H1 (cell line): Measurements from ENCODE around the gene FOXR2. TPM values are rescaled to one million over a fixed set of nuclear protein-coding genes. Genes with fewer than 3 reads are reported as not detected.

ENCODE experiments used
- CTCF ChIA-PET: fragments of 300-600 bp; sonication (Branson Sonifier 250); formaldehyde crosslinking; loops from one replicate; lab custom pipeline; 2021; ENCODE audit not compliant: partially characterized antibody; lab: Charles Lee
- POLR2A ChIA-PET: fragments of 300-600 bp; sonication (Branson Sonifier 250); formaldehyde crosslinking; loops from one replicate; lab custom pipeline; 2021; ENCODE audit warnings: inconsistent platforms; ENCODE audit not compliant: partially characterized antibody; lab: Charles Lee
- DNase-seq, 2 experiments: peaks; one replicate each; pipeline versions ENCODE4 v3.0.0 to v3.0.0-alpha.2; 2010 to 2022; ENCODE audit warnings: low spot score in 2 of 2, low read depth in 1 of 2, mixed read lengths in 1 of 2
- FAIRE-seq: peaks from 2 replicates; lab custom pipeline; 2011; peaks lifted over from hg19 to GRCh38; lab: Jason Lieb, UNC
- H2AFZ ChIP-seq: 2 replicates; pipeline ENCODE4 v1.8.1; 2012; ENCODE audit warnings: low read length, inconsistent platforms
- H2AK5ac ChIP-seq: 2 replicates; pipeline ENCODE4 v1.6.1; 2013; ENCODE audit warnings: low read depth, low read length
- H2BK120ac ChIP-seq: replicated peaks from 2 replicates; pipeline ENCODE3; 2013; ENCODE audit warnings: low read depth, low read length, inconsistent platforms
- H2BK12ac ChIP-seq: 2 replicates; pipeline ENCODE4 v1.6.1; 2013; ENCODE audit warnings: low read depth, low read length
- H2BK15ac ChIP-seq: 2 replicates; pipeline ENCODE4 v1.6.1; 2013; ENCODE audit warnings: low read length
- H2BK20ac ChIP-seq: 2 replicates; pipeline ENCODE4 v1.6.1; 2013; ENCODE audit warnings: low read length
- H2BK5ac ChIP-seq: 2 replicates; pipeline ENCODE4 v1.6.1; 2013; ENCODE audit warnings: low read depth, low read length
- H3K14ac ChIP-seq: 2 replicates; pipeline ENCODE4 v1.6.1; 2013; ENCODE audit warnings: inconsistent platforms; ENCODE audit not compliant: insufficient read length
- H3K18ac ChIP-seq: 2 replicates; pipeline ENCODE4 v1.6.1; 2013; ENCODE audit warnings: low read length; ENCODE audit errors: extremely low read depth
- H3K23ac ChIP-seq: 2 replicates; pipeline ENCODE4 v1.6.1; 2013; ENCODE audit warnings: inconsistent platforms; ENCODE audit not compliant: insufficient read length
- H3K23me2 ChIP-seq: 2 replicates; pipeline ENCODE4 v1.6.1; 2013; ENCODE audit warnings: low read depth, low read length
- H3K27ac ChIP-seq: 2 replicates; pipeline ENCODE4 v1.6.1; 2011; ENCODE audit warnings: low read depth, low read length, inconsistent platforms
- H3K27me3 ChIP-seq, 4 experiments: replicated peaks in 1 of 4; 1 replicate in 1 of 4; 2 replicates in 3 of 4; pipeline versions ENCODE4 v1.6.1 to v1.8.1; 2011 to 2013; ENCODE audit warnings: low read length in 3 of 4, mild to moderate bottlenecking in 3 of 4, inconsistent platforms in 2 of 4, mixed read lengths in 2 of 4, moderate library complexity in 1 of 4; ENCODE audit not compliant: control insufficient read depth in 3 of 4, insufficient read depth in 3 of 4; ENCODE audit errors: extremely low read depth in 1 of 4
- H3K36me3 ChIP-seq, 4 experiments: 2 replicates each; pipeline versions ENCODE4 v1.6.1 to v1.8.1; 2011 to 2013; ENCODE audit warnings: mild to moderate bottlenecking in 4 of 4, low read length in 3 of 4, moderate library complexity in 2 of 4, control low read depth in 1 of 4, inconsistent platforms in 1 of 4; ENCODE audit not compliant: insufficient read depth in 4 of 4, control insufficient read depth in 2 of 4
- H3K4ac ChIP-seq: replicated peaks from 2 replicates; pipeline ENCODE3; 2013; ENCODE audit warnings: low read length, low read depth, mixed read lengths, inconsistent platforms; ENCODE audit not compliant: insufficient read length
- H3K4me1 ChIP-seq, 4 experiments: replicated peaks in 1 of 4; 1 replicate in 1 of 4; 2 replicates in 3 of 4; pipeline versions ENCODE4 v1.6.1 to v1.8.1; 2011 to 2013; ENCODE audit warnings: low read length in 3 of 4, inconsistent platforms in 2 of 4, mixed read lengths in 1 of 4; ENCODE audit not compliant: insufficient read depth in 4 of 4, control insufficient read depth in 3 of 4
- H3K4me2 ChIP-seq, 2 experiments: 2 replicates each; pipeline versions ENCODE4 v1.6.1 to v1.8.1; 2011 to 2013; ENCODE audit warnings: low read depth in 2 of 2, low read length in 2 of 2, control low read depth in 1 of 2, inconsistent platforms in 1 of 2, mild to moderate bottlenecking in 1 of 2; ENCODE audit not compliant: insufficient read depth in 1 of 2
- H3K4me3 ChIP-seq, 4 experiments: fragments of 200-600, 300-600 bp in 1 of 4; sonication (generic), shearing (Covaris generic), sonication (Bioruptor Twin) in 1 of 4; 2 replicates each; pipeline versions ENCODE4 v1.5.1 to v1.8.1; 2011 to 2016; ENCODE audit warnings: low read length in 4 of 4, low read depth in 3 of 4, control low read depth in 2 of 4, inconsistent platforms in 2 of 4, mild to moderate bottlenecking in 2 of 4, mixed read lengths in 1 of 4, moderate library complexity in 1 of 4; ENCODE audit not compliant: insufficient read depth in 2 of 4; ENCODE audit errors: extremely low read depth in 1 of 4
- H3K56ac ChIP-seq: replicated peaks from 2 replicates; pipeline ENCODE3; 2013; ENCODE audit warnings: low read depth, mild to moderate bottlenecking, mixed read lengths, low read length, inconsistent platforms; ENCODE audit not compliant: insufficient read length
- H3K79me1 ChIP-seq: 2 replicates; pipeline ENCODE4 v1.6.1; 2013; ENCODE audit warnings: low read depth, low read length, control low read depth
- H3K79me2 ChIP-seq, 2 experiments: 2 replicates each; pipeline versions ENCODE4 v1.6.1 to v1.8.1; 2012 to 2013; ENCODE audit warnings: low read length in 2 of 2, mild to moderate bottlenecking in 2 of 2, inconsistent platforms in 1 of 2; ENCODE audit not compliant: insufficient read depth in 2 of 2, control insufficient read depth in 1 of 2
- H3K9ac ChIP-seq, 4 experiments: replicated peaks in 1 of 4; 1 replicate in 1 of 4; 2 replicates in 3 of 4; pipeline versions ENCODE4 v1.6.1 to v1.8.1; 2011 to 2013; ENCODE audit warnings: low read depth in 3 of 4, low read length in 3 of 4, control low read depth in 2 of 4, mild to moderate bottlenecking in 2 of 4, moderate library complexity in 2 of 4, inconsistent platforms in 1 of 4; ENCODE audit errors: extremely low read depth in 1 of 4
- H3K9me3 ChIP-seq, 2 experiments: 2 replicates each; pipeline versions ENCODE4 v1.6.1 to v1.8.1; 2012 to 2013; ENCODE audit warnings: mild to moderate bottlenecking in 2 of 2, moderate library complexity in 2 of 2, control low read depth in 1 of 2, inconsistent platforms in 1 of 2, low read depth in 1 of 2, low read length in 1 of 2, mixed read lengths in 1 of 2; ENCODE audit not compliant: insufficient read depth in 2 of 2
- H4K20me1 ChIP-seq, 2 experiments: replicated peaks in 1 of 2; 2 replicates each; pipeline versions ENCODE3 to v1.8.1; 2011 to 2013; ENCODE audit warnings: inconsistent platforms in 2 of 2, low read length in 2 of 2, mild to moderate bottlenecking in 1 of 2; ENCODE audit not compliant: insufficient read depth in 2 of 2, control insufficient read depth in 1 of 2
- H4K5ac ChIP-seq: 2 replicates; pipeline ENCODE4 v1.6.1; 2013; ENCODE audit warnings: low read length, low read depth, mixed read lengths, inconsistent platforms; ENCODE audit not compliant: insufficient read length
- H4K8ac ChIP-seq: 2 replicates; pipeline ENCODE4 v1.8.0; 2013; ENCODE audit warnings: mild to moderate bottlenecking, moderate library complexity, low read length, inconsistent platforms; ENCODE audit not compliant: insufficient read depth; ENCODE audit errors: extremely low read depth
- H4K91ac ChIP-seq: replicated peaks from 2 replicates; pipeline ENCODE3; 2013; ENCODE audit warnings: low read length, mixed read lengths, inconsistent platforms; ENCODE audit not compliant: insufficient read length
- ATF2 ChIP-seq: IDR thresholded peaks from 2 replicates; pipeline ENCODE4 v1.6.1; 2012; ENCODE audit warnings: low read length, inconsistent platforms
- BACH1 ChIP-seq: IDR thresholded peaks from 2 replicates; pipeline ENCODE4 v1.6.1; 2012; ENCODE audit warnings: low read length, improper control_type of control experiment
- CBX8 ChIP-seq: fragments of 300-800, 300-1000 bp; sonication (generic); IDR thresholded peaks from 2 replicates; pipeline ENCODE4 v1.7.1; 2016; ENCODE audit warnings: low read depth, low read length, borderline replicate concordance
- CHD2 ChIP-seq: IDR thresholded peaks from 2 replicates; pipeline ENCODE4 v1.6.1; 2012; ENCODE audit warnings: low read length, improper control_type of control experiment
- EP300 ChIP-seq, 2 experiments: IDR thresholded peaks; 1 replicate in 1 of 2; 2 replicates in 1 of 2; pipeline ENCODE4 v1.6.1; 2011 to 2012; ENCODE audit warnings: low read depth in 2 of 2, low read length in 2 of 2, mild to moderate bottlenecking in 2 of 2, borderline replicate concordance in 1 of 2, inconsistent platforms in 1 of 2, moderate library complexity in 1 of 2
- GTF2F1 ChIP-seq: IDR thresholded peaks from 2 replicates; pipeline ENCODE4 v1.6.1; 2012; ENCODE audit warnings: low read depth, low read length, improper control_type of control experiment, borderline replicate concordance
- MAFK ChIP-seq: IDR thresholded peaks from 2 replicates; pipeline ENCODE4 v1.6.1; 2012; ENCODE audit warnings: low read depth, mild to moderate bottlenecking, improper control_type of control experiment, low read length
- SP1 ChIP-seq: IDR thresholded peaks from 2 replicates; pipeline ENCODE4 v1.6.1; 2011; ENCODE audit warnings: low read depth, low read length
- TAF1 ChIP-seq: IDR thresholded peaks from 2 replicates; pipeline ENCODE4 v1.6.1; 2011; ENCODE audit warnings: mild to moderate bottlenecking, low read depth, low read length
- TBP ChIP-seq: IDR thresholded peaks from 2 replicates; pipeline ENCODE4 v1.6.1; 2011; ENCODE audit warnings: low read depth, low read length, improper control_type of control experiment
- TCF12 ChIP-seq: IDR thresholded peaks from 2 replicates; pipeline ENCODE4 v1.6.1; 2011; ENCODE audit warnings: low read depth, mild to moderate bottlenecking, low read length
- polyA plus RNA-seq, 7 experiments: library from polyadenylated mRNA; depleted of rRNA in 3 of 7; stranded (reverse) in 5 of 7; unstranded in 2 of 7; fragments of >200 nt in 5 of 7; fragments of 200-250 nt in 2 of 7; gene quantifications; 1 replicate in 5 of 7; 2 replicates in 1 of 7; 4 replicates in 1 of 7; pipeline versions ENCODE4 v1.2.1 to v1.2.3, GENCODE V29; 2011 to 2013; ENCODE audit warnings: missing spikeins in 2 of 7, mixed read lengths in 2 of 7
- total RNA-seq: library from RNA; stranded (reverse); fragmentation: NEBNext Ultra II Directional; extraction: Animal tissue kit (Norgen Biotek cat#: 25700); gene quantifications from 2 replicates; pipeline ENCODE4 v1.2.1, GENCODE V29; 2021
- TF ChIP-seq, protein P1 (sequence below): IDR thresholded peaks from 2 replicates; pipeline ENCODE4 v1.6.1; 2011; ENCODE audit warnings: low read length, improper control_type of control experiment

FOXR2 gene
- total and polyA plus RNA-seq, 2 of the 8 experiments (the other 6 are each of a cell fraction or from before 2014, with no cell fraction given) = not detected

DNA sequence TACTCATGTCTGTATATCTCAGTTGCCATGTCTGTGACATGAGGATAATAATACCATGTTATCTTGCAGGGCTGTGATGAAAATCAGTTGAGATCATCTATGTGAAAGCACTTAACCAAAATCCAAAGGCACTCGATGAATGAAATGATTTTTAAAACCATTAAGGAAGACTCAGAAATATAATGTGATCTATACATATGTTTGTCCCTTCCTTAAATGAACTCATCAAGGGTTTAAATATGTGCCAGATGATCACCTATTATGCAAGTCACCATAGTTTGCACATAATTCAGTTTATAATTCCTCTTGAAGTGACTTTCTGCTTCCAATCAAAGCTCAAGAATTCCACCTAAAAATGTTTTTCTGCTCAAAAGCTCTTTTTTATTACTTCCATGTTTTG lies at the start of gene FOXR2 (continued):
- TF ChIP-seq SP1 = no peak

DNA sequence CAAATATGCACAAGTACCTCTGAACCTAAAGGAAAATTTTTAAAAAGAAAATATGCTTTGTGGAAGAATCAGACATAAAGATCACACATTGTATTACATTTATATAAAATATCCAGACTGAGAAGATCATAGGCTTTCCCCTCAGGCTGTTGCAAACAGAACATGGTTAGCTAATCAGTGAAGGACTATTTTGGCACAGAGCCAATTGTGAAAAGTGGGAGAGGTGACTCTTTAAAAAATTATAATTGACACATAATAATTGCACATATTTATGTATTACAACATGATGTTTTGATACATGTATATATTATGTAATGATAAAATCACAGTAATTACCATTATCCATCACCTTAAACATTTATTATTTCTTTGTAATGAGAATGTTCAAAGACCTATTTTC lies 44.1 kb upstream of the FOXR2 start:
- Histone ChIP-seq H2BK12ac (no peak overlapping the region), H3K9ac (no peak overlapping the region), H3K36me3 (no peaks in the 10 kb centered on the region), H2AK5ac (no peak overlapping the region), H3K9me3 (peaks cover 0 to 4% of the 10 kb centered on the region in 2 experiments; a peak in 1 of 4 replicates), H3K27me3 (no peaks in the 10 kb centered on the region), H4K91ac (no peak overlapping the region), H3K4me1 (no peaks in the 10 kb centered on the region), H3K14ac (no peak overlapping the region), H4K20me1 (no peaks in the 10 kb centered on the region), H2BK120ac (no peak overlapping the region), H3K23ac (no peak overlapping the region), H3K23me2 (no peaks in the 10 kb centered on the region), H2BK5ac (no peak overlapping the region), H2AFZ (no peak overlapping the region), H3K27ac (no peak overlapping the region), H3K4me2 (no peak overlapping the region), H3K79me1 (no peaks in the 10 kb centered on the region), H3K4me3 (no peak overlapping the region), H2BK15ac (no peak overlapping the region), H3K18ac (no peak overlapping the region), H3K56ac (no peak overlapping the region), H2BK20ac (no peak overlapping the region), H3K79me2 (no peaks in the 10 kb centered on the region), H4K5ac (no peak overlapping the region), H4K8ac (no peak overlapping the region), H3K4ac (no peak overlapping the region)
- DNase-seq = no peak
- no peak for FAIRE-seq
- ChIA-PET POLR2A (no interaction called here), CTCF (no interaction called here)
- no peak for TF ChIP-seq TCF12
- TF ChIP-seq GTF2F1 = no peak
- no peak for TF ChIP-seq TBP
- TF ChIP-seq EP300 (IDR thresholded peaks at IDR 0.05; ENCODE audit: borderline replicate concordance in 1 of 2, low read depth in 2 of 2, low read length in 2 of 2) = no peak
- no peak for TF ChIP-seq CBX8
- TF ChIP-seq TAF1 = no peak
- TF ChIP-seq CHD2 = no peak
- TF ChIP-seq, protein P1, sequence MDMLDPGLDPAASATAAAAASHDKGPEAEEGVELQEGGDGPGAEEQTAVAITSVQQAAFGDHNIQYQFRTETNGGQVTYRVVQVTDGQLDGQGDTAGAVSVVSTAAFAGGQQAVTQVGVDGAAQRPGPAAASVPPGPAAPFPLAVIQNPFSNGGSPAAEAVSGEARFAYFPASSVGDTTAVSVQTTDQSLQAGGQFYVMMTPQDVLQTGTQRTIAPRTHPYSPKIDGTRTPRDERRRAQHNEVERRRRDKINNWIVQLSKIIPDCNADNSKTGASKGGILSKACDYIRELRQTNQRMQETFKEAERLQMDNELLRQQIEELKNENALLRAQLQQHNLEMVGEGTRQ = no peak
- no peak for TF ChIP-seq MAFK
- no peak for TF ChIP-seq BACH1
- no peak for TF ChIP-seq ATF2
